KG1 (cell line): ENCODE data around the gene WAPL.

Experiments used
- DNase-seq: peaks from one replicate; lab custom pipeline; 2025; lab: John Stamatoyannopoulos, UW

WAPL gene

DNA sequence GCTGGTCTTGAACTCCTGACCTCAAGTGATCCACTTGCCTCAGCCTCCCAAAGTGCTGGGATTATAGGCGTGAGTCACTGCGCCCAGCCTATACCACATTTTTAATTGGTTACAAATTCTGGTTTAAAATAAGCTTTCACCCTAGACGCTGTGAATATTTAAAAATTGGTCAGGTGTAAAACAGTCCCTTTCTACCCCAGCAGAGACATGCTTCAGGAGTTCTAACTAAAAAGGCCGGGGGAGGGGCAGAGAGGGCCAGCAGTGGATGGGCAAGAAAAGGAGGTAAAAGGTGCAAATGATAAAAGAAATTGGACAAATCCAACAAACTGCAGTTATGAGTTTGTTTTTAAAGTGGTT lies 70.0 kb downstream of the WAPL start:
- no peak for DNase-seq

DNA sequence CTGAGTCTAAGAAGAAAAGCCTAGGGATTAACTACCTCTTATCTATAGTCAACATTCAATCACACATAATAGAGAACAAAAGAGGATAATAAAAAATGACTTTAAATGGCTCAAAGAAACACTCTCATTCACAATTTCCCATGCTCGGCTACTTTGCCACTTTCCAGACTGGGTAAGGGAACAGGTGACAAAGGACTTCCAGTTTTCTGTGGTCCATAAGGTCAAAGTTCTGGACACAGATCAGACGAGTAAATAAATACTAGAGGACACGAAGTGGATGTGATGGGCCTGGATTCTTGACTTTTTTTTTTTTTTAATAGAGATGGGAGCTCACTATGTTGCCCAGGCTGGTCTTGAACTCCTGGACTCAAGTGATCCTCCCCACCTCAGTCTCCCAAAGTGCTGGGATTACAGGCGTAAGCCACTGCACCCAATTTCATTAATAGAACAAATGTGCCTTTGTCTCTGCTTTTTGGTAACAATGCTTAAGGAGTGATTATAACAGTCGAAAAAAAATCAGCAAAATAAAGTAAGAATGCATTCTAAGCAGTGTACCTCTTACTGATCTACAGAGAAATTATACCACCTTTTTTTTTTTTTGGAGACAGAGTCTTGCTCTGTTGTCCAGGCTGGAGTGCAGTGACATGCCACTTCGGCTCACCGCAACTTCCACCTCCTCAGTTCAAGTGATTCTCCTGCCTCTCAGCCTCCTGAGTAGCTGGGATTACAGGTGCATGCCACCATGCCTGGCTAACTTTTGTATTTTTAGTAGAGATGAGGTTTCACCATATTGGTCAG lies 70.6 kb downstream of the WAPL start:
- DNase-seq: no peak

DNA sequence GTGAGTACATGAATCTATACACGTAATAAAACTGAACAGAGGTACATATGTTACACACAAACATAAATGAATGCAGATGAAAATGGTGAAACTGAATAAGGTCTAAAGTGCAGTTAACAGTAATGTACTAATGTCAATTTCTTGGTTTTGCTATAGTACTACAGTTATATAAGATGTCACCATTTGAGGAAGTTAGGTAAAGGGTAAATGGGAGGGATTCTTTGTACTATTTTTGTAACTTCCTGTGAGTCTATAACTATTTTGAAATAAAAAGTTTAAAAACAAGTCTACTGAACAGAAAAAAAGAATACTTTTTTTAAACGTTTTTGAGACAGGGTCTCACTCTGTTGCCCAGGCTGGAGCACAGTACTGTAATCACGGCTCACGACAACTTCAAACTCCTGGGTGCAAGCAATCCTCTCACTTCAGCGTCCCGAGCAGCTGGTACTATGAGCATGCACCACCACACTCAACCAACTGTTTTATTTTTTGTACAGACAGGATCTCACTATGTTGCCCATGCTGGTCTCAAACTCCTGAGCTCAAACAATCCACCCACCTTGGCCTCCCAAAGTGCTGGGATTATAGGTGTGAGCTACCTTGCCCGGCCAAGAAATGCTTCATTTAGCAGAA lies 71.5 kb downstream of the WAPL start:
- DNase-seq: no peak

DNA sequence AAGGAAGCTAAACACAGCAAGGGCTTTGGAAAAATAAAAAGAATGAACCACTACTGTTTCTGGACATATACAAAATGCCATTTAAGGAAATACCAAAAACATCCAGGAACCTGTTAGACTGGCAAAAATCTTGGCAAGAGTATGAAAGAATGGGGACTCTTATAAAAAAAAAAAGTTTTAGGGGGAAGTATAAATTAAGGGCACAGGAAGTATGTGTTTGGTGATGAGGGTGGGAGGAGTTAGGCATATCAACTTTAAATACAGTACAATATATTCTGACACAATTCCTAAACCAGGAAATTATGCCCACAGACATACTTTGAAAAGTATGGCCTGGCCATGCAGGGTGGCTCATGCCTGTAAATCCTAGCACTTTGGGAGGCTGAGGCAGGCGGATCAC lies 74.2 kb downstream of the WAPL start:
- DNase-seq: no peak

DNA sequence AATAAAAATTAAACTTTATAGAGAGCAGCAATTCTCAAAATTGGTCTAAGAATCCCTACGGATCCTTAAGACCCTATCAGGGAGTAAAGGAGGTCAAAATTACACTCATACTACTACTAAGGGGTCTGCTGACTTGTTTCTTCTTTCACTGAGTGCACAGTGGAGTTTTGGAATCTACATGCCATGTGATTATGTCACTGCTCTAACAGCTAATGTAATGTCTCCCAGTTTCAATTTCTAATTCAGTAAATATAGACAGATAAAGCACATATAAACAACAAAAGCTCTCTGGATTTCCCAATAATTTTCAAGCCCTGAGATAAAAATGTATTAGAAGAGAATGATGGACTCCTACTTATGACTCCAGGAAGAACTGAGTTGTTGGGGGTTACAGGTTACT lies 74.6 kb downstream of the WAPL start:
- no peak for DNase-seq

DNA sequence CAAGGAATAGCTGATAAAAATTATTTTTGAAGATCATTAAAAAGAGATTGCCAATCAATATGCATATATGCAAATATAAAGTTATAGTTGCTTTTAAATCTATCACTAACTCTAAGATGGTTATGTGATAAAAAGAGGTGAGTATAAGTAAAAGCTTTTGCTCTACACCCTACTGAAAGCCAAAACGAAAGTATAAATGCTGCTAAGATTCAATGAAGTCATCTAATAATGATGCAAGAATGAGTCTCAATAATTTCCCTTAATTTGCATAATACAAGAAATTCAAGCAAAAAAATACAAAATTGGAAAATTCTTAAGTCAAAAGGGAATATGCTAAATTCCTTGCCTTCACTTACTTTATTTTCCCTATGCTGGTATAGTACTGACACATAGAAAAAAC lies 75.2 kb downstream of the WAPL start:
- DNase-seq: no peak

DNA sequence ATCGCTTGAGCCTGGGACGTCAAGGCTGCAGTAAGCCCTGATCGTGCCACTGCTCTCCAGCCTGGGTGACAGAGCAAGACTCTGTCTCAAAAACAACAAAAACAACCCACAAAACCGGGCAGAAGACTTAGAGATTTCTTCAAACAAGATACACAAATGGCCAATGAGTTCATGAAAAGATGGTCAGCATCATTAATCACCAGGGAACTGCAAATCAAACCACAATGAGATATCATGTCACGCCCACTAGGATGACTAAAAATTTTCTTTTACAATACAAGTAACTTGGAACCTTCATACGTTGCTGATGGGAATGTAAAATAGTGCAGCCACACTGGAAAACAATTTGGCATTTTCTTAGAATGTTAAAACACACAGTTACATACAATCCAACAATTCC lies 77.7 kb downstream of the WAPL start:
- no peak for DNase-seq

DNA sequence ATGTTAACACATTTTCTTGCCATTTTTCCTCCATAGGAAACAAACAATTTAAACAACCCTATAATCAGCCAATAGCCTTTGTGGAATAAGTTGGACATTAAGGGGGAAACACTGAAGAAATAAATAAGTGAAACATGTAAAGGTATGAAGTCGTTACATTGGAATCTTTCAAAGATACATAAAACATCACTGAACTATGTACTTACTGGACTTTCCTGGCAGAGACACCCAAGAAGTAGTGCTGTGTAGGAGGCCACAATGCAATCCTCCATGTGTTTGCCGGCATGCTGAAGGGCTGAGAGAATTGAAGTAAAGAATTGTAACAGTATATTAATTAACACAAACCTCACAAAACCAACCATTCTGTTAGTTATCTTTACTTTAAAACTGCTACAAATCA lies 78.5 kb downstream of the WAPL start:
- DNase-seq: no peak

DNA sequence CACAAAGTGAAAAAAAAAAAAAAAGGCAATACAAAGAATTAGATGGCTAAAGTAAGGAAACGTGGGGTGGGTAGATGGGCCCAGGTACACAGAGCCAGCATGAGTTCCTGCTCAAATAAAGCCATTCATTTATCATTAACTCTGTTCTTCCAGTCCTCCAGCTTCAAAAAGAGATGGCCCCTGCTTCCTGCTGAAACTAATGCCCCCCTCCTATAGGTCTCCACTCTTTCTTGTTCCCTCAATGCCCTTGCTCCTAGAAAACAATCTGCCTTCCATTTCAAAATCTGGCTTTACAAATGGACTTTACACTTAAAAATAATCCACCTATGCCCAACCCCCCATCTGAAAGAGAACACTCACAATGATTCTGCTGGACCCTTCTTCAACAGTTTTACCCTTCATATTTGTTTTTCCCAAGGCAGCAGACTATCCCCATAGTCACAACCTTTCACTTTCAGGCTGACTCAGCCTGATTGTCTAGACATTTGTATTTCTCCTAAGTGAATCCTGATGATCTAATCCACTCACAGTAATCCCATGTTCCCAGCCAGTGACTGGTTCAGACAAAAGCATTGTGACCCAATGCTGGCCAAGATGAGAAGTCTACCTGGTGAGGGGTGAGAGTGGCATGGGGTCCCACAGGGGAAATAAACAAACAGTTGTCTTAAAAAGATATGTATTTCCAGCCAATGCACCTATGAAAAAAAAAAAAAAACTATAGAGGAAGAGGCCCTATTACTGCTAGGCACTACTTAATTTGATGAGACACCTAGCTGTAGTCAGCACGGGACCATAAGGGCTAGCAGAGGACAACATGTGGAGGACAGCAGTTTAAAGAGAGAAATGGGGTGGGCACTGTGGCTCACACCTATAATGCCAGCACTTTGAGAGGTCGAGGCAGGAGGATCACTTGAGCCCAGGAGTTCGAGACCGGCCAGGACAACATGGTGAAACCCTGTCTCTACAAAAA lies 80.4 kb downstream of the WAPL start:
- no peak for DNase-seq

DNA sequence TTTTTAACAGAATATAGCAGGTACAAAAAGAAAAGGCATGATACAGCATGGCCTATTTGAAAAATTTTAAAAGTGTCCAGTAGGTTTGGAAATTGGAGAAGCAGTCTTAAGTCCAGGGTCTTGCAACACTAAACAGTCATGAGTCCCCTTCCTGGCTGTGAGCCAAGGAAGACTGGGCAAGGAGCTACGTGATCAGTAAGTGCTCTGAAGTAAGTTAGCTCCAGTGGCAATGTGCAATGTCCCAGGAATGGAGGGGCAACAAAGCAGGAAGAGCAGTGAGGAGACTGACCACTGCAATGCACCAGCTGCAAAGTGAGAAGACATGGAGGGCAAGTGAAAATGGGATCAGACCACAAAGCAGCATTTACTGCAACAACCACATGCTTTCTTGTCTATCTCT lies 82.0 kb downstream of the WAPL start:
- no peak for DNase-seq

DNA sequence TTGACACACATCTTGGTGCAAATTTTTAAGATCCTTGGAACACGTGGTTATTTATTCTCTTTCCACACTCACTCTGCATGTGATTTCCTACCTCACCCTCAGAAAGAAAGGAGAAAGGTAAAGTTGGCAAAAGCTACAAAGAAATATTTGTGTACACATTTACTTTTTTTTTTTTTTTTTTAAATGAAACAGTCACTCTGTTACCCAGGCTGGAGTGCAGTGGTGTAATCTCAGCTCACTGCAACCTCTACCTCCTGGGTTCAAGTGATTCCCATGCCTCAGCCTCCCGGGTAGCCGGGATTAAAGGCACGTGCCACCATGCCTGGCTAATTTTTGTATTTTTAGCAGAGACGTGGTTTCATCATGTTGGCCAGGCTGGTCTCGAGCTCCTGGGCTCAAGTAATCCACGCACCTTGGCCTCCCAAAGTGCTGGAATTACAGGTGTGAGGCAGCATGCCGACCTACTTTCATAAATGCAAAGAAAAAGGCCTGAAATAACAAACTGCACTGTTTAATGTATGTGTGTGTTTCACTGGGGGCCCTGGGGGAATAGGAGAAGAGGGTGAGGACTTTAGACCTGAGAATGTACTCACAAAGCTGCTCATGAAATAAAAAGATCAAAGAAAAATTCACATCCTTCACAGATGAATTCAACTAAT lies 83.4 kb downstream of the WAPL start:
- no peak for DNase-seq

DNA sequence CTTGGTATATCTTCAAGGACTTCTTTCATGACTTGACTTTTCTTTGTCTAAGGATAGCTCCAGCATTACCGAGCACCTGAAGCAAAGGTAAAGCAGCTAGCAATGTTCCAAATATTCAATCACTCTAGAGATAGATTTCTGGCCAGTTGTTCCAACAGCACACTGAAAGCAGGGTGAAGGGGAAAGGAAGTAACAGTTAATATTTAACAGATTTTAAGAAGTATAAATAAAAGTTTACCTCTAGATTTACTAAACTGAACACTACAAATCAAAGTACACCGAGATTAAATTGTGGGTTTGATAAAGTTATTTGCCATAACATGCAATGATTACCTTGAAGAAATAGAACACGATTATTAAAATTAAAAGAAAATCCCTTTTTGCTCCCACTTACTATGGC lies 84.1 kb downstream of the WAPL start:
- no peak for DNase-seq

DNA sequence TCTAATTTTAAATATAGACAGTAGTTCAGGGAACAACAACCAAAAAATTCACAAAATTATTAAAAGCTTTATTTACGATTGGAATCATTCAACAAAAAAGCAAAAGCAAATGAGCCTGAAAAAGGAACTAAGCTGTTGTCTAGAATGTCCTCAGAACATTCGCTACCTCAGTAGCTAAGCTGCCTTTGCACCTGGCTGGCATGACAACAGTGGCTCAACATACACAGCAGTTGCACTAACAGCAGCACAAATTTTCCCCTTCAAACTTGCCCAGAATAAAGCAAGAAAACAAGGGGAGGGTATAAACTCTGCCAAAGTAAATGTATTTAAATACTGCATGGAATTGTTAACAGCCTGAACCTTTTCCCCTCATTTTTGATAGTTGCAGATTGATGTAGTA lies 84.6 kb downstream of the WAPL start:
- DNase-seq: no peak

DNA sequence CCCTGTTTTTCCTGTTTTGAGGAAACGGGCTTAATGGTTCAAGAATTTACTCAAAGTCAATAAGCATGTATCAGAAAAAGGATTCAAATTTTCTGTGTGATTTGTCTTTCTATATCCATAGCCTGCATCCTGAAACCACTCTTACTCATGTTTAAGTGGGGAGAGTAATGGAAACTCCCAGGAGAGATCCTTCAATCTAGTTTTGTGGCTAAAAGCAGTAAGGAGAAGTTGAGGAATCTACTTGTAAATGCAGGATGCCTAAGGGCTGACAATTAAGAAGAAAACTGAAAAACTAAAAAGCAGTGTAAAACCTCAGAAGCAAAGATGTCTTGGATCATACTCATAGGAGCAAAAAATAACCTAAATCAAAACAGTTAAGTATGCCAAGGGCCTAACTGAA lies 86.9 kb downstream of the WAPL start:
- no peak for DNase-seq

DNA sequence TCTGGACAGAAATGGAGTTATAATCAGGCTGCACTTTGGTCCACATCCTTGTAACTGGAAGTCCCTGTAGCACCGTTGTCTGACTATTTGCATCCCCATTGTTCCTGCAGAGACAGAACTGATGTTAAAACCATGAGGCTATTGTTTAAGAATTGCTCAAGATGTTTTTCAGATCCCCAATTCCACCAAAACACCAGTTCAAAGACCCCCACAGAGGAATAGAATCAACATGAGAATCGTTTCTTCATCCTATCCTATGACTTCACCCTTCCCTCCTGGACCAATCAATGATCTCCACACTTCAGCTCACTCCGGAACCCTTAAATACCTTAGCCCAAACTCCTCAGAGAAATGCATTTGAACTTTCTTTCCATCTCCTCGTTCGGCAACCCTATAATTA lies 97.9 kb downstream of the WAPL start:
- DNase-seq: no peak

DNA sequence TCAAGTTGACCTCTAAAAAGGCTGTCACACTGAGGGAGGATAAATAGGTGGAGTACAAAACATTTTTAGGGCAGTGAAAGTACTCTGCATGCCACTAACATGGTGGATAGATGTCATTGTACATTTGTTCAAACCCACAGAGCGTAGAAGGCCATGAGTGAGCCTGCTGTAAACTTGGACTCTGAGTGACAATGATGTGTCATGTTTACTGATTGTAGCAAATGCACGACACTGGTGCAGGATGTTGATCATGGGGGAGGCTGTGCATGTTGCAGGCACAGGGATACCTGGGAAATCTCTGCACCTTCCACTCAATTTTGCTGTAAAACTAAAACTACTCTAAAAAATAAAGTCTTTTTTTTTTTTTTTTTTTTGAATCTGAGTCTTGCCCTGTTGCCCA lies 102.5 kb downstream of the WAPL start:
- DNase-seq: no peak

DNA sequence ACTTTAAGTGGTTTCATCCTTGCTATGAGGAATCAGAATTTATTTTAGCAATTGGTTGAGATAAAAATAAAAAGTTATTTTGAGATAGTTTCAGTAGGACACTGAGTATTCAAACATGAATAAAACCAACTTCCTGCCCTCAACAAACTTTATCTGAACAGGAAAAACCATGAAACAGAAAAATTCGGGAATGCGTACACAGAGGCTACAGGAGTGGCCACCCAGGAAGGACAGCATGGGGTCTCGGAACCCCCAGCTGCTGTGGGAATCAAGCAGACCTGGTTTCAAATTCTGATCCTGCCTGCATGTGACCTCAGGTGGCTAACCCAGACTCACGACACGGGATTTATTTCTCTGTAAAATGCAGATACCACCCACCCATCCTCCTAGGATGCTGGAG lies 106.0 kb downstream of the WAPL start:
- no peak for DNase-seq

DNA sequence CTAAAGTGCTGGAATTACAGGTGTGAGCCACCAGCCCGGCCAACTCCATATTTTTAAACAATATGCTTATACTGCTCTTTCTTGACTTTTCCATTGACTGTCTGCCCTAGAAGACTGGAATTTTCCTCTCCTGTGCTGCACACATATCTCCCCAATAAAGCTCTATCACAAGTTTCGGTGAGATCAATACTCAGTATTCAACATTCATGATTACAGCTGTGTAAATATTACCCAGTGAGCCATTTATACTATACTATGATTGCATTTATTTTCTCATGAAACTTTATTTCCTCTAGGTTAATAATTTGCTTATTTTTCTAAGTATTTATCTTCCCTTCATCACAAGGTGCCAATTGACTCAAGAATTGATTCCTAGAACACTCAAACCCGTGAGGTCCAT lies 106.5 kb downstream of the WAPL start:
- no peak for DNase-seq

DNA sequence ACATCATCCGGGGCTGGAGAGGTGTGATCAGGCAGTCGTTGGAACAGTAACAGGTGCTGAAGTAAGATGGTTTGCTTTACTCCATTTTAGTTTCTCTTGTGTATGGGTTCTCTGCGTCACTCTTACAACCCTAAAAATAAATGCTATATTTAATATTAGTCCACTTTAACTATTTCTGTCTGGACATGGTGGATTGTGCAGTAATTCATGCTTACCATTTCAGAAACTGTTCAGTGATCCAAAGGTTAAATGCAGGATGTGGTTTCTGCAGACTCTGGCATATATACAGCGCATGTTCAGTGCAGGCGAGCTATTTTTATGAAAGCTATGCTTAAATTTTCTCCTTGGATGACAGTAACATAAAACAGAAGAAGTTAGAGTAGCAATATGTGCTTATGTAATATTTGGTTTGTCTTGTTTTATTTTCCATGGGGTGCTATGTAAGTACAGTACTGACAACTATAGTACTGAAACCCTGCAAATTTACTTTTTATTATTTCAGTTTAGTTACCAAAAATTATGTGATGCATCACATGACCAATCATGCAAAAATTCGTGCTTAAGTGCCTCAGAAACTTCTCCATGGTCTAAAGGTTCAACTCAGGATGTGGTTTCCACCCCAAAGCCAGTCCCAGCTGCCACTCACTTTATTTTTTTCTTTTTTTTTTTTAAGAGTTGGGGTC lies 108.4 kb downstream of the WAPL start:
- DNase-seq: peak; percentile 44

DNA sequence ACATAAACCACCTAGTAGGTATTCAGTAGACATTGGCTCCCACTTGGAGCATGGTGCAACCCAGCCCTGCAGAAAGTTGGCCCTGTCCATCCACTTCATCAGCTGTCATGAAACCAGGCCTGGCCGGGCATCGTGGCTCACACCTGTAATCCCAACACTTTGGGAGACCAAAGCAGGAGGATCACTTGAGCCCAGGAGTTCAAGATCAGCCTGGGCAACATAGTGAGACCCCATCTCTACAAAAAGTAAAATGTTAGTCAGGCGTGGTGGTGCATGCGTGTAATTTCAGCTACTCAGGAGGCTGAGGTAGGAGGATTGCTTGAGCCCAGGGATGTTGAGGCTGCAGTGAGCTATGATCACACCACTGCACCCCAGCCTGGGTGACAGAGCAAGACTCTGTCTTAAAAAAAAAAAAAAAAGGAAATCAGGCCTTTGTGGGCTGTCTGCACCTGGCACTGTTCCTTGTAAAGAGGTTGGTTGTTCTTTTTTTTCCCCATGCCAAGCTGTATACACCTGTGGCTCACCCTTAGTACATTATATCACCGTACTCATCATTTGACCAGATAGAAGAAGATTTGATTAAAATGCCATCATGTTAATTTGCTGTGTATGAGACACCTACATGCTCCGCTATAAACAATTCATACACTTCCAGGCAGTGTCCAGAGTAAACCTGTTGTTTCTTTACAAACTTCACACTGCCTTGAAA lies 109.6 kb downstream of the WAPL start:
- DNase-seq: no peak

DNA sequence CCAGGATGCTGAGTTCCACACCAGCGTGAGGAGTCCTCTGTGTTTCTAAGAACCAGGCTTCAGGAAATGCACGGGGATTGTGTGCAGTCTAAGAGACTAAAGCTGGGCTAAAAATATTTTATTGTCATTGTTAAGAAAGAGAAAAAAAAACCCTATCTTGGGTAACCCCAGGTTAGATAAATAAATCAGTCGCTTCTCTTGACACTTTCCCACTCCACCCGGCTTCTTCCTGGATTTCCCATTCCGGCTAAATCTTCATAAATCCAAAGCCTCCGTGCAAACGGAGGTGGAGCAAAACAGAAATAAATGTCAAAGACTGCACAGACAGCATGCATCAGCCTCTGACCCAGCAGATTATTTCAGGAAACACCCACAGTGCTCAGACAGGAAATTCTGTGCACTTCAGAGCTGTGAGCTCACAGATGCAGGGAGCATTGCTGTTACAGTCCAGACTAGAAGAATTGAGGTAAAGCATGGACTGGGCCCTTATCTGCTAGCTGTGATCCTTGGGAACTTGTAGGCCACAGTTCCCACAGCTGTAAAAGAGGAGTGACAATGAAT lies 110.2 kb downstream of the WAPL start:
- peak; percentile 53 for DNase-seq
